Endothelial cell of umbilical vein (primary cell): ENCODE data around the gene MRPL38. TPM values are rescaled to one million over a fixed set of nuclear protein-coding genes. Genes with fewer than 3 reads are reported as not detected.

Experiments
- BruUV-seq: library from RNA; stranded (reverse); fragments of 400-500 nt; replicated peaks from 2 replicates; lab custom pipeline; 2021; lab: Mats Ljungman, UMichigan
- CTCF ChIA-PET: fragments of 300-600, 350-600 bp; sonication (Branson Sonifier 250); formaldehyde crosslinking; loops from one replicate; lab custom pipeline; 2021; ENCODE audit warnings: antibody characterized with exemption, inconsistent platforms; lab: Charles Lee
- POLR2A ChIA-PET: fragments of 300-600, 350-600 bp; sonication (Branson Sonifier 250); formaldehyde crosslinking; loops from one replicate; lab custom pipeline; 2021; ENCODE audit warnings: antibody characterized with exemption, inconsistent platforms; lab: Charles Lee
- DNase-seq: peaks from one replicate; pipeline ENCODE4 v3.0.0-alpha.2; 2011; ENCODE audit warnings: low read depth, low spot score
- FAIRE-seq: peaks from 2 replicates; lab custom pipeline; 2011; peaks lifted over from hg19 to GRCh38; lab: Jason Lieb, UNC
- H2AFZ ChIP-seq: 2 replicates; pipeline ENCODE4 v1.6.0; 2012; ENCODE audit warnings: low read depth, low read length, control low read depth, inconsistent platforms
- H3K27ac ChIP-seq: 2 replicates; pipeline ENCODE4 v1.5.1; 2011; ENCODE audit warnings: low read depth, mild to moderate bottlenecking, control low read depth, low read length, moderate library complexity; ENCODE audit not compliant: insufficient read depth
- H3K27me3 ChIP-seq, 2 experiments: 2 replicates each; pipeline versions ENCODE4 v1.6.0 to v1.6.1; 2011; ENCODE audit warnings: low read length in 2 of 2, mixed read lengths in 1 of 2; ENCODE audit not compliant: control insufficient read depth in 2 of 2, insufficient read depth in 2 of 2
- H3K36me3 ChIP-seq, 2 experiments: 2 replicates in 1 of 2; 3 replicates in 1 of 2; pipeline ENCODE4 v1.5.1; 2011; ENCODE audit warnings: low read length in 2 of 2, mild to moderate bottlenecking in 1 of 2, moderate library complexity in 1 of 2; ENCODE audit not compliant: control insufficient read depth in 2 of 2, insufficient read depth in 2 of 2; ENCODE audit errors: extremely low read depth in 1 of 2
- H3K4me1 ChIP-seq: 3 replicates; pipeline ENCODE4 v1.5.1; 2011; ENCODE audit warnings: mild to moderate bottlenecking, low read length; ENCODE audit not compliant: control insufficient read depth, insufficient read depth; ENCODE audit errors: extremely low read depth
- H3K4me2 ChIP-seq: 2 replicates; pipeline ENCODE4 v1.6.1; 2011; ENCODE audit warnings: low read length, control low read depth, mixed read lengths; ENCODE audit not compliant: insufficient read depth
- H3K4me3 ChIP-seq, 3 experiments: fragments of 200-600 bp in 1 of 3; sonication (generic), shearing (Covaris generic) in 1 of 3; replicated peaks in 1 of 3; 2 replicates each; pipeline ENCODE4 v1.5.1; 2011 to 2016; ENCODE audit warnings: control low read depth in 3 of 3, low read length in 3 of 3, mild to moderate bottlenecking in 2 of 3, inconsistent platforms in 1 of 3, low read depth in 1 of 3, moderate library complexity in 1 of 3; ENCODE audit not compliant: insufficient read depth in 1 of 3
- H3K79me2 ChIP-seq: 2 replicates; pipeline ENCODE4 v1.6.0; 2012; ENCODE audit warnings: low read length, inconsistent platforms; ENCODE audit not compliant: control insufficient read depth, insufficient read depth
- H3K9ac ChIP-seq: replicated peaks from 2 replicates; pipeline ENCODE3; 2011; ENCODE audit warnings: low read length, control low read depth; ENCODE audit not compliant: insufficient read depth; ENCODE audit errors: extremely low read depth
- H3K9me1 ChIP-seq: replicated peaks from 3 replicates; pipeline ENCODE4 v1.6.0; 2011; ENCODE audit warnings: mild to moderate bottlenecking, low read length; ENCODE audit not compliant: control insufficient read depth, insufficient read depth; ENCODE audit errors: extremely low read depth
- H3K9me3 ChIP-seq: replicated peaks from 2 replicates; pipeline ENCODE4 v1.5.1; 2012; ENCODE audit warnings: low read length, inconsistent platforms; ENCODE audit not compliant: control insufficient read depth, insufficient read depth
- H4K20me1 ChIP-seq: replicated peaks from 2 replicates; pipeline ENCODE3; 2011; ENCODE audit warnings: mild to moderate bottlenecking, low read length; ENCODE audit not compliant: control insufficient read depth, insufficient read depth; ENCODE audit errors: extremely low read depth
- CTCF ChIP-seq, 2 donors: IDR thresholded peaks; 1 replicate in 1 of 2; 2 replicates in 1 of 2; pipeline ENCODE4 v1.5.1; 2011; ENCODE audit warnings: low read length in 2 of 2, mild to moderate bottlenecking in 2 of 2, moderate library complexity in 2 of 2, control low read depth in 1 of 2, inconsistent platforms in 1 of 2, low read depth in 1 of 2; ENCODE audit not compliant: insufficient read depth in 1 of 2; ENCODE audit errors: extremely low read depth in 1 of 2
- EZH2 ChIP-seq: IDR thresholded peaks from 2 replicates; pipeline ENCODE4 v1.6.1; 2012; ENCODE audit warnings: borderline replicate concordance, low read depth, mild to moderate bottlenecking, moderate library complexity, low read length, inconsistent platforms; ENCODE audit not compliant: severe bottlenecking
- FOS ChIP-seq: IDR thresholded peaks from 2 replicates; pipeline ENCODE4 v1.6.1; 2011; ENCODE audit warnings: mild to moderate bottlenecking, low read length, moderate library complexity, borderline replicate concordance; ENCODE audit not compliant: insufficient read depth
- GATA2 ChIP-seq: IDR thresholded peaks from 2 replicates; pipeline ENCODE4 v1.7.0; 2011; ENCODE audit warnings: low read depth, mild to moderate bottlenecking, moderate library complexity, mixed read lengths, low read length; ENCODE audit not compliant: insufficient read length, insufficient read depth
- JUN ChIP-seq: IDR thresholded peaks from 2 replicates; pipeline ENCODE4 v1.6.1; 2011; ENCODE audit warnings: borderline replicate concordance, low read depth; ENCODE audit not compliant: insufficient read length, insufficient read depth
- MAX ChIP-seq: IDR thresholded peaks from 2 replicates; pipeline ENCODE4 v1.6.1; 2011; ENCODE audit not compliant: insufficient read depth, insufficient read length
- MYC ChIP-seq: IDR thresholded peaks from one replicate; pipeline ENCODE4 v1.6.1; 2011; ENCODE audit warnings: mild to moderate bottlenecking, low read depth, low read length
- POLR2A ChIP-seq: IDR thresholded peaks from 2 replicates; pipeline ENCODE4 v1.6.1; 2012; ENCODE audit warnings: low read depth, mild to moderate bottlenecking, control low read depth, low read length
- POLR2AphosphoS5 ChIP-seq: IDR thresholded peaks from 2 replicates; pipeline ENCODE4 v1.6.1; 2012; ENCODE audit warnings: low read depth, mild to moderate bottlenecking, control low read depth, low read length, moderate library complexity; ENCODE audit not compliant: insufficient read depth
- dilution Hi-C: fragments of 300-500 bp; cut with MboI; formaldehyde crosslinking; loops from one replicate; pipeline ENCODE4 v1.15.0; 2019; ENCODE audit warnings: low sequenced_read_pairs; ENCODE audit not compliant: extremely low pct_ligation_motif_present
- intact Hi-C: fragments of 100-400 bp; cut with micrococcal nuclease; formaldehyde crosslinking; loops from one replicate; pipeline ENCODE4 v1.10.0; 2022
- polyA plus RNA-seq, 4 experiments: library from polyadenylated mRNA; depleted of rRNA in 3 of 4; stranded (reverse) in 3 of 4; unstranded in 1 of 4; fragments of >200 nt; gene quantifications; 2 replicates each; pipeline versions ENCODE4 v1.2.1 to v1.2.3, GENCODE V29; 2011 to 2012; ENCODE audit warnings: missing spikeins in 1 of 4
- total RNA-seq: library from RNA; stranded (reverse); gene quantifications from 2 replicates; pipeline ENCODE4 v1.2.3, GENCODE V29; 2021

Gene MRPL38
- total and polyA plus RNA-seq, 2 donors (not counting 3 experiments of a cell fraction or from before 2014, with no cell fraction given), result 82.7 to 93.8 TPM

GRCh38 chr17:75902406-75902805 lies 2.3 kb downstream of the MRPL38 start:
- POLR2A ChIA-PET, result interaction anchor here (1.2 kb wide), 1 partner anchor 122 kb away, joined by 3 read pairs; no protein-coding TSS in a partner anchor
- Histone ChIP-seq H4K20me1 (no peaks in the 10 kb centered on the region), H3K9me1 (no peaks in the 10 kb centered on the region), H3K4me1 (peaks cover 14% of the 10 kb centered on the region), H3K4me3 (no peak overlapping the region), H3K36me3 (peaks cover 7 to 28% of the 10 kb centered on the region in 2 experiments), H3K9me3 (no peaks in the 10 kb centered on the region), H3K79me2 (peaks cover 9% of the 10 kb centered on the region), H3K4me2 (no peak overlapping the region), H3K27ac (no peak overlapping the region), H3K27me3 (no peaks in the 10 kb centered on the region), H2AFZ (no peak overlapping the region), H3K9ac (no peak overlapping the region)
- CTCF ChIA-PET, result interaction anchor here (2.1 kb wide), 1 partner anchor 25 kb away, joined by 13 read pairs; the partner anchor contains the start of gene TRIM47
- FAIRE-seq (no peak), DNase-seq (no peak)
- intact Hi-C loops (no loop called here), dilution Hi-C loops (no loop called here)
- no peak for TF ChIP-seq POLR2AphosphoS5
- no peak for TF ChIP-seq GATA2
- no peak for TF ChIP-seq POLR2A
- no peak for TF ChIP-seq JUN
- TF ChIP-seq CTCF (IDR thresholded peaks at IDR 0.05; ENCODE audit: extremely low read depth in 1 of 2, insufficient read depth in 1 of 2, low read depth in 1 of 2, low read length in 2 of 2), result no peak
- no peak for TF ChIP-seq MYC
- TF ChIP-seq MAX, result no peak
- no peak for TF ChIP-seq EZH2
- TF ChIP-seq FOS, result no peak
- BruUV-seq, result no TSS peak
